GM19455 (cell line): ENCODE measurements around the gene BZW2.

Source experiments
- ATAC-seq: cut with Tn5 transposase; IDR thresholded peaks from one replicate; pipeline ENCODE4 v1.9.1; 2021; ENCODE audit not compliant: unreplicated experiment

Gene BZW2

DNA sequence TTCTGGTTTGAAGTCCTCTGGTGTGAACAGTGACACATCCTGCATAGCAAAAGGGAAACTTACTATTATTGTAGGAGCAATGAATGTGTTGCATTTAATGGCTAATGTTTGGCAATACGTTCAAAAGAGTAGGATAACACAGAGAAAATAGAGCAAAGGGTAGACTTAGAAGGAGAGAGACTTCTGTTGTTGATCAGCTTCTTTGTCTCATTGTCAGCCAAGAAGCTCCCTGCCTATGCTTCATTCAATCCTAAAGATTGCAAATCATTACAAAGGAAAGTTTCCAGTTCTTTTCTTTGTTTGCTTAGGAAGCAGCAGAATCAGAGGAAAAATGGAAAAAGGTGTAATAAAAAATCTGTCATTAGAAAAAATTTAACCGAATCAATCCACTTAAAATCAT is 99.7 kb downstream of the BZW2 start:
- no peak for ATAC-seq

DNA sequence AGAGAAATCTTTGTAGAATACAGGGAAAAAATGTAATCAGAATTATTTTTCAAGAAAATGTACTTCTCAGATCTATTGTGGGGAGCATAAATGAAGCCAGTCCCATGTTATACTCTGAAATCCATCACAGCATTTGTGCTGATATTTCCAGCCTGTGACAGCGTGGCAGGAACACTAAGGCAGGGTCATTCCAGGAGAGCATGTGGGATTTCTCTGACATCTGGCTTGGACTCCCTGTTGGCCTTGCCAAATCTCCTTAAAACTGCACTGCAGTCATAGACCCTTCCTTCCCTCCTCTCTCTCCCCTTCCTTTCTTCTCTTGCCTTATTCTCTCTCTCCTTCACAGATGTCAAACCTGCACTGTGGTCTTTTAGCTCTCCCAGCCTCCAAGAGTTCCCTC is 101.1 kb downstream of the BZW2 start:
- ATAC-seq, result no peak

DNA sequence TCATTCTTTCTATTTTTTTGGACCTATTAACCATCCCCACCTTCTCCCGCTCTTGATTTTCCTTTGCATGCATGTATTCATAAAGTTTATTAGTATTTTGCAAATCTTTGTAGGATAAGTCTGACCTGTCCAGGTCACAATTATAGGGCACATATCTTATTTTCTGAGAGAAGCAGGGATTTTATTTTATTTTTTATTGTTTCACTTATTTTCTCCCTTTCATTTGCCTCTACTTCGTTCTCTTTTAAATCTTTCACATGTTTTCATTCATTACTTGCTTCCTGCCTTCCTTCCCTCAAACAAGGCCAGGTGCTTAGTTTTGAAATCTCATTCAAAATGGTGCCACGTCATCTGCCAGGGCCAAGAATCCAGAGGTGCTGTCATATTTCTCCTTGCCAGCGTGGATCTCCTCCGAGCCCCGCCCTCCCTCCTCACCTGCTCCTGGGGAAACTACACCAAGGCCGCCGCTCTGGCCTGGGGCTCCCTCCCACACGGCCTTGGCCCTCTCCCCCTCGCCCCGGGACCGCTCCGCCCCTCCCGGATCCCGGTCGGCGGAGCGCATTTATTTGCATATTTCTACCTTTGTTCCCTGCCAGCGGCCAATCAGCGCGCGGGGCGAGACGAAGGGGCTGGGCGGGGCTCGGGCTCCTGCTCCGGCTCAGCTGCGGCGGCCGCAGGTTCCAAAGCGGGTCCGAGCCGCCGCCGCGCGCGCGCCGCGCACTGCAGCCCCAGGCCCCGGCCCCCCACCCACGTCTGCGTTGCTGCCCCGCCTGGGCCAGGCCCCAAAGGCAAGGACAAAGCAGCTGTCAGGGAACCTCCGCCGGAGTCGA is 107.3 kb downstream of the BZW2 start, which contains the start of gene TSPAN13:
TSPAN13 (plus strand) TSS at position 654 of the 830 bp plus-strand sequence. CDS start 213 bp downstream, outside the sequence.
- peak; percentile 52 for ATAC-seq

DNA sequence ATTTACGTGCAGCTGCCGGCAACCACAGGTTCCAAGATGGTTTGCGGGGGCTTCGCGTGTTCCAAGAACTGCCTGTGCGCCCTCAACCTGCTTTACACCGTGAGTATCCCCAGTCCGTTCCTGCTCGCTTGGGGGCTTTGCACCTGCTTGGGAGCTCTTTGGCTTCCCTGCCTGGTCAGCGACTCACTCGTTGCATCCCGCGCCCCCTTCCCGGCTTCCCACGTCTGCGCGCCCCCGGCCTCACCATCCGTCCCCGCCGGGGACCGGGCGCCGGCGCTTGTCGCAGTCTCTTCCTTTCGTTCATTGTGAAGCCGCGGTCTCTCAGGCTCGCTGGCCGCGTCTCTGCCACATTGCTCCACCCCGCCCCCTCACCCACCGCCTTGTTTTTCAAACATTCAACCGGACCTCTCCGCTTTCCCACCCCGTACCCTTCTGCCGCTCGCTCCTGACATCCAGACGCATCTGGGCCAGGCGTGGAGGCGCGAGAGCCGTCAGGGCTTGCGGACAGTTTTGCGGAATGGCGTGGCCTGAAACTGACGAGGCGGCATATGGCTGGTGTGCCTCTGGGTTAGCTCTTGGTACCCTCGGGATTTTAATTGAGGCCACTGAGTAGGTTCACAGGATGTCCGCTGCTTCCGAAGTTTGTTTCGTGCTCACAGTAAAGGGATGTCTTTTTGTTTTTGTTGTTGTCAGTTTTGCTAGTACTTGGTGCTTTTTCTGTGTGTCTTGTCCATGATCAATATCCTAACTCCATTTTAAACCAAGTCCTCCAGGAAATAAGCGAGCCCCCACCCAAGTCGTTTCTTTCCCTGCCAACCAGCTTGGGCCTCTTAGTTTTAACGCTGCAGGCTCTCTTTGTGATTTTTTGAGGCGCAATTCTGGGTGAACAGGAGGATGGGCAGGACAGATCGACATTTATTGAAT is 108.2 kb downstream of the BZW2 start:
- peak; percentile 28 for ATAC-seq

DNA sequence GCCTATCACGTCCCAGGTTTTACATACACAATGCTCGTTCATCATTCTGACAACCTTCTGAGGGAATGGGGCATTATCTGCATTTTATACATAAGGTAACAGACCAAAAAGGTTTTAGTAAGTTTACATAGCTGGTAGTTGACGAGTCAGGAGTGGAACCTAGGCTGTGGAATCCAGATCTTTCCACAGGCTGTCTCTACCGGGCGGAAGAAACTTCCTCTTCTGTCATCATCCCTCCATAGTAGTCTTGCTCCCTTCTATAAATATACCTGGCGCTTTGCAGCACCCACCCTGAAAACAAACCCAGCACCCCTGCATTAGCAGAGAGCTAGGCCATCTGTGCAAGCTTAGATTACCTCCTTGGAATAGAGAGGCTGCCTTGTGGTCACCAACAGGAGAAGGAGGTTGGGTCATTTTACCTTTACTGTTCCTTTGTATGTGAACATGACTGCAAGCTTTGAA is 108.9 kb downstream of the BZW2 start:
- no peak for ATAC-seq

DNA sequence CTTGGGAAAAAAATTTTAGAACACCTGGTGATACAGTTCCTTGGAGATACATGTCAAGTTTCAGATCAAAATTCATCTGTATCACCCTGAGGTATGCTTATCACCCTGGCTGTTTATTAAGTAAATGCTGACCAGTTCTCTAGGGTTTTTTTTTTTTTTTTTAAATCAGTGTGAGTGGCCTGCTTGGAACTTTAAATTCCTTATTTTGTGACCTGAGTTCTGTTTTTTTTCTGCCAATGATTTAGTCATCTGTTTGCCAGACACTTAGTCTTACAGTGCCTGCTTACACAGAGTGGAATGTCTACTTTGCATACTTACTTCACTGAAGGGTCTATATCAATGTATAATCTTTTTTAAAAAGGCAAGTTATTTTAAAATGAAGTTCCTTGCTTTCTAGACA is 109.4 kb downstream of the BZW2 start:
- ATAC-seq, result no peak
